H1 (cell line): ENCODE data around the gene VSIR.

Source experiments
- BRCA1 ChIP-seq: IDR thresholded peaks from 2 replicates; pipeline ENCODE4 v1.6.1; 2012; ENCODE audit warnings: low read depth, low read length, improper control_type of control experiment
- CHD2 ChIP-seq: IDR thresholded peaks from 2 replicates; pipeline ENCODE4 v1.6.1; 2012; ENCODE audit warnings: low read length, improper control_type of control experiment
- CTCF ChIP-seq, 3 experiments: IDR thresholded peaks; 1 replicate in 2 of 3; 2 replicates in 1 of 3; pipeline versions ENCODE4 v1.5.1 to v1.6.1; 2011; ENCODE audit warnings: low read length in 3 of 3, mild to moderate bottlenecking in 3 of 3, inconsistent platforms in 2 of 3, low read depth in 1 of 3, moderate library complexity in 1 of 3; ENCODE audit not compliant: insufficient read depth in 1 of 3; ENCODE audit errors: control extremely low read depth in 1 of 3
- EZH2 ChIP-seq: fragments of 200-600 bp; sonication (generic); IDR thresholded peaks from 2 replicates; pipeline ENCODE4 v1.7.1; 2012; ENCODE audit warnings: low read depth, mild to moderate bottlenecking, moderate library complexity, low read length, inconsistent platforms; ENCODE audit not compliant: severe bottlenecking
- GTF2F1 ChIP-seq: IDR thresholded peaks from 2 replicates; pipeline ENCODE4 v1.6.1; 2012; ENCODE audit warnings: low read depth, low read length, improper control_type of control experiment, borderline replicate concordance
- RFX5 ChIP-seq: IDR thresholded peaks from 2 replicates; pipeline ENCODE4 v1.6.1; 2011; ENCODE audit warnings: low read depth, low read length, improper control_type of control experiment, borderline replicate concordance
- RNF2 ChIP-seq: fragments of 200-900, 300-1000 bp; sonication (generic); IDR thresholded peaks from 2 replicates; pipeline ENCODE4 v1.7.1; 2016; ENCODE audit warnings: borderline replicate concordance, low read depth, mild to moderate bottlenecking, antibody characterized with exemption, low read length; ENCODE audit not compliant: poor library complexity, severe bottlenecking; ENCODE audit errors: missing control alignments
- SP2 ChIP-seq: IDR thresholded peaks from 2 replicates; pipeline ENCODE4 v1.6.1; 2012; ENCODE audit warnings: mild to moderate bottlenecking, low read length, inconsistent platforms
- TCF12 ChIP-seq: IDR thresholded peaks from 2 replicates; pipeline ENCODE4 v1.6.1; 2011; ENCODE audit warnings: low read depth, mild to moderate bottlenecking, low read length
- TF ChIP-seq, protein P1 (sequence below): IDR thresholded peaks from 2 replicates; pipeline ENCODE4 v1.6.1; 2012; ENCODE audit warnings: inconsistent platforms

DNA sequence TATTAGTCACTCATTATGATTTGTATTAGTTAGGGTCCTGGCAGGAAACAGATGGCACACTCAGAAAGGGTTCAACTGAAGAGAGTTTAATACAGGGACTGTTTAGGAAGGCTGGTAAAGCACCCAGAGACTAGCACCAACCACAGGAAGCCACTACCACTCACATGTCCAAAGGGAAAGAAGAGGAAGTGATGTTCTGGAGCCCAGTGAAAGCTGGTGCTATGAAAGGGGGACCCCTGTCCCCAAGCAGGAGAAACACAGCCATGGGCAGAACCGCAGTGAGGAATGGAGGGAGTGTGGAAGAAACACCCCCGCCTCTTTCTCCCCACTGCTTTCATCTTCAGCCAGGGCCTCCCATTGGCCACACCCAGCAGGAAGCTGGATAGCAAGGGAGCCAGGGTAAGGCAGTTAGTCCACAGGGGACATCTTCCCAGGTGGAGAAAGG, 3.2 kb upstream of the VSIR start:
- TF ChIP-seq SP2 (no peak), TCF12 (no peak), RNF2 (no peak), BRCA1 (no peak), GTF2F1 (no peak), EZH2 (no peak), RFX5 (no peak), CTCF (IDR thresholded peaks at IDR 0.05; ENCODE audit: control extremely low read depth in 1 of 3, insufficient read depth in 1 of 3, low read depth in 1 of 3, low read length in 3 of 3) (no peak), CHD2 (no peak)
- TF ChIP-seq, protein P1, sequence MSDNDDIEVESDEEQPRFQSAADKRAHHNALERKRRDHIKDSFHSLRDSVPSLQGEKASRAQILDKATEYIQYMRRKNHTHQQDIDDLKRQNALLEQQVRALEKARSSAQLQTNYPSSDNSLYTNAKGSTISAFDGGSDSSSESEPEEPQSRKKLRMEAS: no peak
